ENCODE data around the gene CEBPA. TPM values are rescaled to one million over a fixed set of nuclear protein-coding genes. Genes with fewer than 3 reads are reported as not detected.
"Not testable (repeated sequence)": the region's sequence is repeated elsewhere in the genome, so short reads cannot be mapped to it uniquely, and the experiment has no call there.

CEBPA gene
- total RNA-seq, 1 donor from 2014 or later, result 2.3 TPM

GRCh38 chr19:33329736-33330135 is 27.4 kb upstream of the CEBPA start:
- intact Hi-C loops (cut with DNase I), result no loop called here
- DNase-seq (ENCODE audit: low spot score), result no peak

DNA sequence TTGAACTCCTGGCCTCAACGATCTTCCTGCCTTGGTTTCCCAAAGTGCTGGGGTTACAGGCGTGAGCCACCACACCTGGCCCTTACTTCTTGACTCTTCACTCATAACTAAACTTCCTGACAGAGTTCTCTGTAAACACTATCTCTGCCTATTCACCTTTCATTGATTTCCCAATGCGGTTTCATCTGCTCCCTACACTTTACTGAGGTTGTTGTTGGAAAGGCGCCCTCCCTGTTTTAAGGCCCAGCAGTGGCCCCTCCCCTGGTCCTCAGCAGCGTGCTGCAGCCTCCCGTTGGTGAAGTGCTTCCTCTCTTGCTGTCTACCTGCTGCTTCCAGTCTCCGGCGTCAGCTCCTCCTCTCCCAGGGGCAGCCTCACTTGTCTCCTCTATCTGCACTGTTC is 26.7 kb upstream of the CEBPA start:
- intact Hi-C loops (cut with DNase I), result no loop called here
- DNase-seq (ENCODE audit: low spot score), result no peak

DNA sequence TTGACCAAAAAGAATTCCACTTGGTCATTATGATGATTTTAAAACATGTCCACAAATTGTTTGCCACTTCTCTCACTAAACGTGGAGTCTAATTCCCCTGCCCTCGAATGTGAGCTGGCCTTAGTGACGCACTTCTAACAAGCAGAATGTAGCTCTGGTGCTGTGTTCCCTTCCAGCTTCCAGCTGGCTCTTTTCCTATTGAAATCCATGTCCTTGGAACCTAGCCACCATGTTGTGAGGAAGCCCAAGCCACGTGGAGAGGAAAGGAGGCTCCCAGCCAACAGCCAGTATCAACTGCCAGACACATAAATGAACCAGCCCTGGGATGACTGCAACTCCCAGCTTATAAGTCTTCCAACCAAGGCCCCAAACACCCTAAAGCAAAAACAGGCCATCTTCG is 23.6 kb upstream of the CEBPA start:
- no peak for DNase-seq (ENCODE audit: low spot score)
- intact Hi-C loops (cut with DNase I), result no loop called here

GRCh38 chr19:33324628-33325027 is 22.3 kb upstream of the CEBPA start:
- intact Hi-C loops (cut with DNase I), result no loop called here

DNA sequence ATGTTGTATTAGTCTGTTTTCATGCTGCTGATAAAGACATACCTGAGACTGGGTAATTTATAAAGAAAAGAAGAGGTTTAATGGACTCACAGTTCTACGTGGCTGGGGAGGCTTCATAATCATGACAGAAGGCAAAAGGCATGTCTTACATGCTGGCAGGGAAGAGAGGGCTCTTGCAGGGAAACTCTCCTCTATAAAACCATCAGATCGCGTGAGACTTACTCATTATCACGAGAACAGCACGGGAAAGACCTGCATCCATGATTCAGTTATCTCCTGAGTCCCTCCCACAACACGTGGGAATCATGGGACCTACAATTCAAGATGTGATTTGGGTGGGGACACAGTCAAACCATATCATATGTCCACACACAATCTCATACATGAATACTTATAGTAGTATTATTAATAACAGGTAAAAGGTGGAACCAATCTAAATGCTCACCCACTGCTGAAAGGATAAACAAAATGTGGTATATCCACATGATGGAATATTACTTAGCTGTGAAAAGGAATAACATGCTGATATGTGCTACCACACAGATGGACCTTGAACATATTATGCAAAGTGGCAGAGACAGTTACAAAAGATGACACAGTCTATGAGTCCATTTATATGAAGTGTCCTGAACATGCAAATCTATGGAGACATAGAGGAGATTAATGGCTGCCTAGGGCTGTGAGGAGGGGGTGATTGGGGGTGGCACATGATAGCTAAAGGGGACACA is 20.9 kb upstream of the CEBPA start:
- DNase-seq (ENCODE audit: low spot score), result no peak
- intact Hi-C loops (cut with DNase I), result no loop called here

More at GRCh38 chr19:33324628-33325027, 22.3 kb upstream of the CEBPA start:
- DNase-seq (ENCODE audit: low spot score), result no peak

DNA sequence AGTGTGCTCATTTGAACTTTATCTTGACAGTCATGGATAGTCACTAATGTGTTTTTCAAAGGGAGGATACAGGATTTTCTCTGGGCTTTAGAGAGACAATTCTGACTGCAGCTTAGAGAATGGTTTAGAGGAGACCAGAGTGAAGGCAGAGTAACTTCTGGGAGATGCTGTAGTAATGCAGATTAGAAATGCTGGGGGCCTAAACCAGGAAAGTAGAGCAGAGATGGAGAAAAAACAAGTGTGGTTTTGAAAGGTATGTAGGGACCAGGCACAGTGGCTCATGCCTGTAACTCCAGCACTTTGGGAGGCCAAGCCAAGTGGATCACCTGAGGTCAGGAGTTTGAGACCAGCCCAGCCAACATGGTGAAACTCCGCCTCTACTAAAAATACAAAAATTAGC is 18.3 kb upstream of the CEBPA start:
- intact Hi-C loops (cut with DNase I), result no loop called here
- DNase-seq (ENCODE audit: low spot score), result no peak

DNA sequence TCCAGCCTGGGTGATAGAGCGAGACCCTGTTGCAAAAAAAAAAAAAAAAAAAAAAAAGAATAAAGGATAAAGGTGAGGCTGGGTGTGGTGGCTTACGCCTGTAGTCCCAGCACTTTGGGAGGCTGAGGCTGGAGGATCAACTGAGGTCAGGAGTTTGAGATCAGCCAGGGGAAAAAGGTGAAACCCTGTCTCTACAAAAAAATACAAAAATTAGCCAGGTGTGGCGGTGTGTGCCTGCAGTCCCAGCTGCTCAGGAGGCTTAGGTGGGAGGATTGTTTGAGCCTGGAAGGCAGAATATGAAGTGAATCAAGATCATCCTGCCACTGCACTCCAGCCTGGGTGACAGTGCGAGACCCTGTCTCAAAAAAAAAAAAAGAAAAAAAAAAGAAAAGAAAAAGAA is 15.7 kb upstream of the CEBPA start:
- DNase-seq (ENCODE audit: low spot score); intact Hi-C loops (cut with DNase I): not testable (repeated sequence)

DNA sequence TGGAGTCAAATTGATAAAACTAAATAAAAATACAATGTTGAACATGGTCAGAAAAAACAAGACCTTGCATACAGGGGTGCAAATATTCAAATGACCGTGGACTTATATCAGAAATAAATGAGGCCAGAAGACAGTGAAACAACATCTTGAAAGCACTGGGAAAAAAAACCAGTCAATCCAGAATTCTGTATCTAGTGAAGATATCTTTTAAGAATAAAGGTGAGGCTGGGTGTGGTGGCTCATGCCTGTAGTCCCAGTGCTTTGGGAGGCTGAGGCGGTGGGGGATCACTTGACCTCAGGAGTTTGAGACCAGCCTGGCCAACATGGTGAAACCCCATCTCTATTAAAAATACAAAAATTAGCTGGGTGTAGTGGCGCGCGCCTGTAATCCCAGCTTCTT is 15.2 kb upstream of the CEBPA start:
- DNase-seq (ENCODE audit: low spot score), result no peak
- intact Hi-C loops (cut with DNase I), result no loop called here

- DNase-seq (ENCODE audit: low spot score), result no peak
- intact Hi-C loops (cut with DNase I), result no loop called here
Observed at GRCh38 chr19:33316541-33317264, 14.4 kb upstream of the CEBPA start.

DNA sequence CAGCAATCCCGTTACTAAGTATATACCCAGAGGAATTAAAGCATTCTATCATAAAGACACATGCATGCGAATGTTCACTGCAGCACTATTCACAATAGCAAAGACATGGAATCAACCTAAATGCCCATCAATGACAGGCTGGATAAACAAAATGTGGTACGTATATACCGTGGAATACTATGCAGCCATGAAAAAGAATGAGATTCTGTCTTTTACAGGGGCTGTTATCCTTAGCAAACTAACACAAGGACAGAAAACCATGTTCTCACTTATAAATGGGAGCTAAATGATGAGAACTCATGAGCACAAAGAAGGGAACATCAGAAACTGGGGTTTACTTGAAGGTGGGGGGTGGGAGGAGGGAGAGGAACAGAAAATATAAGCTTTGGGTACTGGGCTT is 10.5 kb upstream of the CEBPA start:
- intact Hi-C loops (cut with DNase I), result not testable (repeated sequence)

DNA sequence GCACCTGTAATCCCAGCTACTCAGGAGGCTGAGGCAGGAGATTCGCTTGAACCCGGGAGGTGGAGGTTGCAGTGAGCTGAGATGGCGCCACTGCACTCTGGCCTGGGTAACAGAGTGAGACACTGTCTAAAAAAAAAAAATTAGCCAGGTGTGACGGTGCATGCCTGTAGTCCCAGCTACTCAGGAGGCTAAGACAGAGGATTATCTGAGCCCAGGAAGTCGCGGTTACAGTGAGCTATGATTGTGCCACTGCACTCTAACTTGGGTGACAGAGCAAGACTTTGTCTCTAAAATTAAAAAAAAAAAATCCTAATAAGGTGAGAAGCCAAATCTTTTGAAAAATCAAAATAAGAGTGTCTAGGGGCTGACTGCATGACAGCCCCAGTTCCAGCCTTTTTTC is 9.7 kb upstream of the CEBPA start:
- intact Hi-C loops (cut with DNase I), result no loop called here
- DNase-seq (ENCODE audit: low spot score), result no peak

More for the DNA sequence above, 10.5 kb upstream of the CEBPA start:
- DNase-seq (ENCODE audit: low spot score), result not testable (repeated sequence)

DNA sequence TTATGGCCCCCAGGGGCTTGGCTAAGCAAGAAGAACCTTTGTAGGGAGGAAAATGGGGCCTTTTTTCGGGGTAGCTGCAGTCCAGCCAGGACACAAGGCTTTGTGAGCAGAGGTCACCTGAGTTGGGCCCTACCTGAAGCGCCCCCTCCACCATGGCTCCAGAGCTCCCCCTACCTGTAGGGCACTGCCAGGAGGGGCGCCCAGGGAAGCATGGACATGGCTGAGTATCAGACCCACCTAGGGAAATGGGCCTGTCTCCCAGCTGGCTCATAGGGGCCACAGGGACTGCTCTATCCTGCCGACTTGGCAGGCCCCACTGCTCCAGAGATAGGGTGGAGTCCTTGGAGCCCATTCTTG is 9.0 kb upstream of the CEBPA start:
- intact Hi-C loops (cut with DNase I), result no loop called here
- DNase-seq (ENCODE audit: low spot score), result no peak

- DNase-seq (ENCODE audit: low spot score), result no peak
- intact Hi-C loops (cut with DNase I), result no loop called here
Observed at GRCh38 chr19:33310606-33311325, 8.4 kb upstream of the CEBPA start.

DNA sequence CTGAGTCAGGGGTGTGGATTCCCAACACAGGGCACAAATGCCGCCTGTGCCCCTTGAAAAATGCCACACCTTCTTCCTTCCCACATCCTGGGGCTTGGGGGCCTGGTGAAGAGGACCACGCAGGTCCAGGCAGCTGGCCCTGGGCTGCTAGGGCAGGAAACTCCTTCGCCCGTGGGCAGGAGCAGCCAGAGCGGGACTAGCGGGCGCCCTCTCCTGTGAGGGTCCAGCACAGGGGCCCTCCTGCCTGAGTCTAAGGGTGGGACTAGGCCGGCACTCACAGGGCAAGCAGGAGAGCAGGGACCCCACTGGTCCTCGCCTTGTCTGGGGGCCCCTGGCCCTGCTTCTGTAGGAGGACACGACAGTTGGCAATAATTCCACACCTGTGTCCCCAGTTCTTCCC is 7.5 kb upstream of the CEBPA start:
- intact Hi-C loops (cut with DNase I), result no loop called here
- no peak for DNase-seq (ENCODE audit: low spot score)

- DNase-seq (ENCODE audit: low spot score), result no peak
- intact Hi-C loops (cut with DNase I), result no loop called here
Observed at GRCh38 chr19:33306853-33307792, 4.8 kb upstream of the CEBPA start.

DNA sequence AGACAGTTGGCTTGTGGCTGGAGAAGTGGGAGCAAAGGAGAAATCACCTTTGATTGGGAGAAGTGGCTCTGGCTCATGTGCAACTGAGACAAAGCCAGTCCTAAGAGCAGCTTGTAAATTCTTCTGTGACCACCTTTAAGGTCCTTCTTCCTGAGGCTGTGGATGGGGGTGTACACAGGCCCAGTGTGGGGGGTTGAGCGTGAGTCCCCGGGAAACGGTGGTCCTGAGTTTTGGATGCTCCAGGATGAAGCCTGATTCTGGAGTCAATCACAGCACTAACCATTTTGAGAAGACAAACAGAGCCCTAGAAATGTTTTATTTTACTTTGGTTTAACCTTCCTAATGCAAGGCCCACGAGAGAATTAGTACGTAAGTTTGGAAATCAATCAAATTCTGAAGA is 3.9 kb upstream of the CEBPA start:
- intact Hi-C loops (cut with DNase I), result no loop called here
- no peak for DNase-seq (ENCODE audit: low spot score)

DNA sequence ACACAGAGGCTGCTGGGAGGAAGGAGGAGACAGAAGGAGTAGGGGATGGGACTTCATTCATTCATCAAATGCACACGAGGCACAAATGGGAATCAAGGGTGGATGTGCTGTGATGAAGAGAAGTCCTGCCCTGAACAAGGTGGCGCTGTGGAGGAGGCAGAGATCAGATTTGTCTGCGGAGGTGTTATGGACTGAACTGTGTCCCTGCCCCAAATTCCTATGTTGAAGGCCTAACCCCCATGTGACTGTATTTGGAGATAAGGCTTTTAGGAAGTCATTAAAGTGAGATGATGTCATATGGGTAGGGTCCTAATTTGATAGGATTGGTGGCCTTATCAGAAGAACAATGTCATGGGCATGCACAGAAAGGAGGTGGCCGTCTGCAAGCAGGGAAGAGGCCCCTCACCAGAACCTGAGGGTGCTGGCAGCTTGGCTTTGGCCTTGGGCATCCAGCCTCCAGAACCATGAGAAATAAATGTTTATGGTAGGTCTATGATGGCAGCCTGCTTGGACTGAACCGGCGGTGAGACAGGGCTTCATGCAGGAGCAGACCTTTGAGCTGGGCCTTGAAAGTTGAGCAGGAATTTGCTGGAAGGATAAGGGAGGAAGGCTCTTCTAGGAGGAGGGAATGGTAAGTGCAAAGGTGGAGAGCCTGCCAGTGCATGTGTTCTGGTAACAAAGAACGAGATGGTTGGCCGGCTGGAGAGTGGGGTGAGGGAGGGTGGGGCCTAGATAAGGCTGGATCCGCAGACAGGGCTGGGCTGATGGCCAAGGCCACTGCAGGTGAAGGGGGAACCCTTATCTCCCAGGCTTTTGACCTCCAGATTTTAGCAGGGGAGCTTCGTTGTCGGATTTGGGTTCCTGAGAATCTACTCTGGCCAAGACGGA is 2.7 kb upstream of the CEBPA start:
- intact Hi-C loops (cut with DNase I), result loop anchor here (5.0 kb wide), 2 partner anchors 87 to 102 kb away; no protein-coding TSS in a partner anchor
- no peak for DNase-seq (ENCODE audit: low spot score)

GRCh38 chr19:33304371-33304759 is 2.0 kb upstream of the CEBPA start:
- DNase-seq (ENCODE audit: low spot score), result no peak
- intact Hi-C loops (cut with DNase I), result loop anchor here (5.0 kb wide), 2 partner anchors 88 to 103 kb away; no protein-coding TSS in a partner anchor
